HAP-1 (cell line): ENCODE measurements around the gene GGA1.

Source experiments
- DNase-seq, 2 experiments: peaks; one replicate each; pipeline ENCODE4 v3.0.0-alpha.2; 2016 to 2020; ENCODE audit warnings: low spot score in 2 of 2
- H3K27me3 ChIP-seq: fragments of 250-450 bp; sonication (Bioruptor Pico); 2 replicates; pipeline ENCODE4 v1.5.1; 2020; ENCODE audit warnings: low read depth, mild to moderate bottlenecking, moderate library complexity
- H3K36me3 ChIP-seq: fragments of 250-450 bp; sonication (Bioruptor Pico); replicated peaks from 2 replicates; pipeline ENCODE4 v1.5.1; 2020; ENCODE audit warnings: mild to moderate bottlenecking
- H3K4me1 ChIP-seq: fragments of 250-450 bp; sonication (Bioruptor Pico); 2 replicates; pipeline ENCODE4 v1.5.1; 2020; ENCODE audit warnings: mild to moderate bottlenecking
- H3K4me3 ChIP-seq: fragments of 250-450 bp; sonication (Bioruptor Pico); 2 replicates; pipeline ENCODE4 v1.5.1; 2020; ENCODE audit warnings: mild to moderate bottlenecking, moderate library complexity
- H3K9me3 ChIP-seq: fragments of 250-450 bp; sonication (Bioruptor Pico); 2 replicates; pipeline ENCODE4 v1.5.1; 2020; ENCODE audit warnings: mild to moderate bottlenecking, moderate library complexity
- in situ Hi-C: fragments of 300-500 bp; cut with MboI; formaldehyde crosslinking; loops from 3 replicates; pipeline ENCODE4 v1.14.3; 2020; ENCODE audit warnings: low sequenced_read_pairs, inconsistent platforms, mixed read lengths

GGA1 gene

DNA sequence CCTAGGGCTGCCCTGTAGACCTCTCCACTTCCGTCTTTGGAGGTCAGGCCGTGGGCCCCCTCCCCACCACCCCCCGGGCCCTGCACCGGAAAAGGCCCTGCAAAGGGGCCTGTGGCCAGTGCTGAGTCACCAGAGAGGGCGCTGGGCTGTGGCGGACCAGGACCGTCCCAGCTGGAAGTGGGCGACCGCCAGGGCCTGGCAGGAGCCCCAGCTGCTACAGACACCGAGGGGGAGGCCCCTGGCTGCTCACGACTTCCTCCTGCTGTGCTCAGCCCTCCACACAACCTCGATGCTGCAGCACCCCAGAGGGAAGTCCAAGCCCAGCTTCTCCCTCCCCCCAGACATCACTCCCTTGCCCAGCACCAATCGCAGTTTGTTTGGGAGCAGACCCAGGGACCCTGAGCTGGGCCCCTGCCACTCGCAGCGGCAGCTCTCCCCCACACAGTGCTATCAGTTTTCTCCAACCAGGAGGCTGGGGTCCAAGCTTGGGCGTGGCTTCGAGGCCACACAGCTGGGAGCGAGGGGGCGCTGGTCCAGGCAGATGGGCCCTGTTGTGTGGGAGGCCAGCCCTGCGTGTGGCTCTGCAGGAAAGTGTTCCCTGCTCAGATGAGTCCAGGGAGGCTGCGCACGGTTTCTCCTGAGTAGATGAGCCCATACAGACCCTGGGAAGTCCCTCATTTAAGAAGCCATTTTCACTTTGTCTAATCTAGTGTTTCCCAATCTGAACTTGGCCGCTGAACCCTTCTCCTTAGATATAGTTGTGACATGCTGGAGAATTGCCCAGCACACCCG, 25.2 kb downstream of the GGA1 start:
- no peaks in the 10 kb centered on the region for H3K27me3 ChIP-seq
- peaks cover 12% of the 10 kb centered on the region for H3K36me3 ChIP-seq
- DNase-seq: peak in 1 of 2 experiments; percentile 33
- no peak overlapping the region for H3K4me3 ChIP-seq
- in situ Hi-C loops: no loop called here
- H3K4me1 ChIP-seq: no peaks in the 10 kb centered on the region
- H3K9me3 ChIP-seq: no peaks in the 10 kb centered on the region

DNA sequence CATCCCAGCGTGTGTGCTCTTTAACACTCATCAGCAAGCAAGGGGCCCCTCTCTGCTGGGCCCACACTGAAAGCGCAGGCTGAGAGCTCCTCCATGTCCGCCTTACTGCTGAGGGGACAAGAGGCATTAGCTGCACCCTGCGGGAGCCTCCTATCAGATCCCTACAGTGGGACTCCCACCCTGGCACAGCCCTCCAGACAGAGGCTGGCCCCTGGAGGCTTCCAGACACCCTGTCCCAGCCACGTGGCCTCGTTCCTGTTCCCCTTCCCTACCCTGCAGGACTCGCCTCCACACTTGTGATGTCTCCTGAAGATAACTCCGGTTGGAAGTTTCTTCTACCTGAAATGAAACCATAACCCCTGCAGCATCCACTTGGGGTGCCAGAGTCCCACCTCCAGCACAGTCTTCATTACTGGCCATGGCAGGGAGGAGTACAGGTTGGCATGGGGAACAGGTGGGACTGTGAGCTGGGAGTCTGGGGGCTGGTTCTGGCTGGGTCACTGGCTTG, 25.8 kb downstream of the GGA1 start:
- H3K4me1 ChIP-seq: peaks cover 3% of the 10 kb centered on the region; the same call in 1 of the 2 replicates
- peaks cover 6% of the 10 kb centered on the region for H3K36me3 ChIP-seq
- no peak overlapping the region for H3K4me3 ChIP-seq
- DNase-seq: no peak
- in situ Hi-C loops: no loop called here
- no peaks in the 10 kb centered on the region for H3K27me3 ChIP-seq
- H3K9me3 ChIP-seq: no peaks in the 10 kb centered on the region

DNA sequence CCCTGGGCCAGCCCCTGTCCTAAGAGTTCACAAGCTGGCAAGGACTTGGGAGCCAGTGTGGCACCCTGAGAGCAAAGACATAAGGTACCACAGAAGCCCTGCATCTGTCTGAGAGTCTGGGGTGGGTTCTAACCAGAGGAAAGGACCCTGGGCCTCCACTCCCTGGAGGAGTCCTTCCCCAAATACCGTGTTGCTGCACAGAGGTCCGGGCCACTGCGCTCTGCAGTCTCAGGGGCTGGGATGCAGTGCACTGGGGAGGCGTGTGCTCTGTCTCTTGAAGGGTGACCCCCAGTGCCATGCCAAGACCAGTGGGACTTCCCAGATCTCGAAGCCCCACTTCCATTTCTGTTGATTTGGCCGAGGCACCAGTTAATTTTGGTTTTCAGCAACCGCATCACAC, 26.5 kb downstream of the GGA1 start:
- no peak for DNase-seq
- Histone ChIP-seq H3K4me3 (no peak overlapping the region), H3K27me3 (no peaks in the 10 kb centered on the region), H3K36me3 (peaks cover 3% of the 10 kb centered on the region), H3K9me3 (no peaks in the 10 kb centered on the region), H3K4me1 (peaks cover 3% of the 10 kb centered on the region; the same call in 1 of the 2 replicates)
- in situ Hi-C loops: no loop called here

DNA sequence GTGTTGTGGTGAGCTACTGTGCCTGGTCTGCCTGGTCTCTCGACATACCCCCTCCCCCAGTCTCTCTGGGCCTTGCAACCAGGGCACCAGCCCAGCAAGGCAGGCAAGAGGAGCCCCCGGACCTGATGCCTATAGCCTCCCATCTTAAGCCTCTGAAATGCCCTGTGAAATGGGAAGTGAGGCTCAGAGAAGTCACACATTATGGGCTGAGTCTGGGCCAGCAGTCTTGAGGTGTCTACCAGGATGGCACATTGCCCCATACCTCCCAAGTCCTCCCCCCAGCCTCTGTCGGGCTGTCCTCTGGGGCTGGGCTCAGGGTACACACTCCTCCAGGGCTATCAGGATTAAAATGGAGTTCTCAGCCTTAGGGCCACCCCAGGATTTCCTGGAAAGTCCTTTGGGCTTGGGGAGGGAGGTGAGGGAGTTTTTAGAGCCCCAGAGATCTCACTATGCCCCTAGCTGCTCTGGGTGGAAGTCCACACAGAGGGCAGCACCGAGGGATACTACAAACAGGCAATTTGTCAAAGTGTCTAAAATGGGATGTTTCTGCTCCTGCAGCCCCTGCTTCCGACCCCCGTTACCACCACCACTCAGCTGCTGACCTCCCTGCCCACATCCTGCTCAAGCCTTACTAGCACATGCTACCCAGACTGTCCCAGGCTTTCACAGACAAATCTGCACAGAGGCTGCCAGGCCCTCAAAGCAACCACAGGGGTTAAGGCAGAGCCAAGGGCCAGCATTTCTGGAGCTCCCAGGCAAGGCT, 27.7 kb downstream of the GGA1 start:
- Histone ChIP-seq H3K9me3 (no peaks in the 10 kb centered on the region), H3K36me3 (peaks cover 3% of the 10 kb centered on the region; the same call in 1 of the 2 replicates), H3K4me1 (peaks cover 5% of the 10 kb centered on the region; the same call in 1 of the 2 replicates), H3K27me3 (no peaks in the 10 kb centered on the region), H3K4me3 (no peak overlapping the region)
- in situ Hi-C loops: no loop called here
- DNase-seq: no peak

DNA sequence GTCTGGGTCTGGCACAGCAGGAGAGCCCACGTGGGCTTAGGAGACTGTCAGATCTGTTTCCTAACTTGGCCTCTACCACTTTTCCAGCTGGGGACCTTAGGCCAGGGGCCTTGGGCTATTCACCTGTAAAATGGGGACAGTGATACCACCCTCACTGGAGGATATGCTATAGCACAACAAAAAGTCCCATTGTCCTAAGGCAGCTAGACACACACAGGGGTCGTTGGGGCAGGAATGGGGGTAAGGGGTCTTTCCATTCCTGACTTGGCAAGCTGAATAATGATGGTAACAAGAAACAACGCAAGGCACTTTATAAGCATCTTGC, 28.3 kb downstream of the GGA1 start:
- Histone ChIP-seq H3K4me3 (no peak overlapping the region), H3K4me1 (peaks cover 5% of the 10 kb centered on the region; the same call in 1 of the 2 replicates), H3K27me3 (no peaks in the 10 kb centered on the region), H3K9me3 (no peaks in the 10 kb centered on the region), H3K36me3 (peaks cover 3% of the 10 kb centered on the region; the same call in 1 of the 2 replicates)
- in situ Hi-C loops: no loop called here
- no peak for DNase-seq

DNA sequence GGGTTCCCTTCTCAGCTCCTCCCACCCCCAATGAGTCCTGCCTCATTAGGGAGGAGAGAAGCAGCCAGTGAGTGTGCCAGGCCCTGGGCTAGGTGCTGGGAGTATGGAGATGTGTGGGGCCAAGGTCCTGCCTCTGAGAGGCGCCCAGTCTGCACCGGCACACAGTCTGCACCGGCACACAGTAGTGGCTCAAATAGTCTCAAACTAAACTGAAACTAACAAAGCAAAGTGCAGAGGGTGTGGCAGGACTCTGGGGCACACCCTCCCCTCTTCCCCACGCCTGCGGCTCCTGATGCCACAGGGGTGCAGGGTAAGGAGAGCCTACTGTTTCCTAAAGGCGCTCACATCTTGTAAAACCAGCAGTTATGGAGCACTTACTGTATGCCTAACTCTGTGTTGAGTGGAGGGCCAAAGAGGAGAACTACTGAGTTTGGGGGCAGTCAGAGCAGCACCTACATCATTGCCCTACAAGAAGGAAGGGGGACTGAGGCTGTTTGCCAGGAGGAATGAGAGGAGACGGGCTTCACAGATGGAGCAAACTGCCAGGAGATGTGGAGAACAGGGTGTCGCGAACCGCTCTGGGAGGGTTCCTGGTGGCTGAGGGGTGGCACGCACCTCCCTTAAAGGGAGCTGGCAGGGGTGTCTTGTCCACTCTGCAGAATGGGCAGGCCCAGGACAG, 29.9 kb downstream of the GGA1 start:
- DNase-seq: no peak
- Histone ChIP-seq H3K36me3 (0 out of 2 replicates have a peak, but pooled peaks cover 3% of the 10 kb centered on the region), H3K4me3 (no peak overlapping the region), H3K4me1 (peaks cover 5% of the 10 kb centered on the region; the same call in 1 of the 2 replicates), H3K9me3 (no peaks in the 10 kb centered on the region), H3K27me3 (no peaks in the 10 kb centered on the region)
- in situ Hi-C loops: no loop called here

DNA sequence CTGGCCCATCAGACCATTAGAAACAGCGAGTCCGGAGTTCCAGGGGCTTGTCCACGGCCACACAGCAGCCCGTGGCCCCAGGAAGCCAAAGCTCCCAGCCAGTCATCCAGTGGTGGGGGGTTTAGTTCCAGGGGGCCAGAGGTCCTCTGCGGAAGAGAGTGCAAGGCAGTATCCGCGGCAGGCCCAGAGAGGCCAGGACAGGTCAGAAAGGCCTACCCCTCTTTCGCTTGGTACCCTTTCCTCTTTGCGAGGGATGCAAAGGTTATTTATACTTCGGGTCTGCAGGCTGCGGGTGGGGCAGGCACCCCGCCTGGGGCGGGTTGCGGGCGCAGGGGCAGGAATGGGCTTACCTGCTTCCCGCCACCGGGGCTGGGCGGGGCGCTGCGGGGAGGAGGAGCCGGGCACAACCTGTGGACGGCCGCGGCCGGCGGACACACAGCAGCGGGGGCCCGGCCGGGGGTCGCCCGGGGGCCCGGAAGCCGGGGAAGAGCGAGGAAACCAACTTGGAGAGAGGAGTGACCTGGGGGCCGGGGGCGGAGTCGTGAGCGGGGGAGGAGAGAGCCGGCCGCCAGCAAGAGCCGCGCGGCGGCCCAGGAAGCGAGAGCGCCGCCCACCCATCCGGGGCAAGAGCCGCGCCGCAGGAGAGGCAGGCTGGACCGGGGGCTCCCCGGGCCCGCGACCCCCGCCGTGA, 30.6 kb downstream of the GGA1 start, which contains the start of gene SH3BP1:
TSS of gene SH3BP1 (plus strand) at position 600 of the 691 bp plus-strand sequence. CDS start 119 bp downstream, outside the sequence.
- no peaks in the 10 kb centered on the region for H3K27me3 ChIP-seq
- peaks cover 5% of the 10 kb centered on the region; the same call in 1 of the 2 replicates for H3K4me1 ChIP-seq
- in situ Hi-C loops: no loop called here
- H3K4me3 ChIP-seq: peak within 1 kb of the TSS; percentile 44
- peak; percentile 69 to 84 for DNase-seq
- H3K36me3 ChIP-seq: peaks cover 7% of the 10 kb centered on the region; the same call in 1 of the 2 replicates
- H3K9me3 ChIP-seq: no peaks in the 10 kb centered on the region

DNA sequence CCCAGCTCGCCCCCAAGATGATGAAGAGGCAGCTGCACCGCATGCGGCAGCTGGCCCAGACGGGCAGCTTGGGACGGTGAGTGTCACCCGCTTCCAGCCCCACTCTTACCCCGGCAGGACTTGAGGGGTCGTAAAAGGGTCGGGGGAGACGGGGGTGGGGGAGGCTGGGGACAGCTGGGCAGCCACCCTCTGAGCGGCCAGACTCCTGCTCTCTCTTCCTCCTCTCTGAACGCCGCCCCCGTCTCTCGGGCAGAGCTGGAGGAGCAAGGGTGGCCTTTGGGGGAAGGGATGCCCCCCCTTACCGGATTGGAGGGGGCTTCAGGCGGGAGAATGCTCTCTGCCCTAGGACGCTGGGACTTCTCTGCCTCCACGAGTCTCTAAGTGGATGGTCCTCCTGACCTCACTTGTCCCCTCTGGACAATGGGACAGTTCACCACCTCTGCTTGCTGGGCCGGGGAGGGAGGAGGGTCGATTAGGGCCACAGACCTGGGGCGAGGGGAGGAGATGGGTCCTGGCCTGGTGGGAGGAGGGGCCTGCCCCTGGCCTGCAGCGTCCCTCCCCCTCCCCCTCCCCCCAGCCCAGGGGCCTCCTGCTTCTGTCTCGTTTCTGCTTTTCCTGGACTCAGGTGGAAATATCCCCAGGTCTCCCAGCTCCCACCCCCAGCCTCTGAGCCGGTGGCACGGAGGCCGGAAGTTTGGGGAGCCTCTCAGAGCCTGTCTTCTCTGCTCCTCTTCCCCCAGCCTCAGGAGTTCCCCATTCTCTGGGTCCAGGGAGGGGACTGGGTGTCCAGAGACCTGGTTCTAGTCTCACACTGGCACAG, 31.3 kb downstream of the GGA1 start:
- H3K4me1 ChIP-seq: peaks cover 5% of the 10 kb centered on the region; the same call in 1 of the 2 replicates
- peaks cover 7% of the 10 kb centered on the region; the same call in 1 of the 2 replicates for H3K36me3 ChIP-seq
- peak in 1 of 2 experiments; percentile 65 for DNase-seq
- no peaks in the 10 kb centered on the region for H3K27me3 ChIP-seq
- peak overlapping the region; percentile 44 for H3K4me3 ChIP-seq
- in situ Hi-C loops: no loop called here
- no peaks in the 10 kb centered on the region for H3K9me3 ChIP-seq

DNA sequence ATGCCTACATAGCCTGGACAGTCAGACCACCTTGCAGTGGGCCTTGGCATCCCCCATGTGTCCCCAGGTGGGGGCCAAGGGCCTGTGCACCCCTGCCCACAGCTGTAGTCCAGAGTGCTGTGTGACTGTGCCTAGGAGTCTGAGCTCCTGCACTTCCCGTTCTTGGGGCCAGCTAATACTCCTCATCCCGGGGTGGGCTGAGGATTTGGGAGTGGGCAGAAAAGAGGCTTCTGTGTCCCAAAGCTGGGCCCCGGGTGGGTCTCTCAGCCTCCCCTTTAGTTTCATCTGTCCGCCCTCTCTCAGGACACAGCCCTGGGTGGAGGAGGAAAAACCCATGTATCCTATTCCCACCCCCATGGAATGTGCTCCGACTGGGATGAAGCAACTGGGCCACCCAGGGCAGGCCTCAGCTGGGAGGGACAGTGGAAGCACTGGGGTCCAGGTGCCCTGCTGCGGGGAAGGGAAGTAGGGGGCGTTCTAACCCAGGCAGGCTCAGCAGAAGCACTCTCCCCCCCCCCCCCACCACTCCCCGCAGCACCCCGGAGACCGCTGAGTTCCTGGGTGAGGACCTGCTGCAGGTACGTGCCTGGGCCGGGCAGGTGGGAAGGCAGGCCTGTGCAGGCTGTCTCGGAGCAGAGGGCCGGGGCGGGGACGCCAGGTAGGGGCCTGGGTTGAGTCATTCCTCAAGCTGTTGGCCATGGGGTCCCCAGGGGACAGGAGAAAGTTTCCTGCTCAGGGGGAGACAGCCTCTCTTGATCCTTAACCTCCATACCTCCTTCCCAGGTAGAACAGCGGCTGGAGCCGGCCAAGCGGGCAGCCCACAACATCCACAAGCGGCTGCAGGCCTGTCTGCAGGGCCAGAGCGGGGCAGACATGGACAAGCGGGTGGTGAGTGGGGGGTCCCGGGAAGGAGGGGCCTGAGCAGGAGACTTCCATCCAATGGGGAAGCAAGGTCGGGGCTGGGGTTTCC, 32.2 kb downstream of the GGA1 start:
- Histone ChIP-seq H3K27me3 (no peaks in the 10 kb centered on the region), H3K36me3 (peaks cover 7% of the 10 kb centered on the region; the same call in 1 of the 2 replicates), H3K4me3 (peak overlapping the region; percentile 44), H3K9me3 (no peaks in the 10 kb centered on the region), H3K4me1 (peaks cover 5% of the 10 kb centered on the region; the same call in 1 of the 2 replicates)
- in situ Hi-C loops: no loop called here
- no peak for DNase-seq

DNA sequence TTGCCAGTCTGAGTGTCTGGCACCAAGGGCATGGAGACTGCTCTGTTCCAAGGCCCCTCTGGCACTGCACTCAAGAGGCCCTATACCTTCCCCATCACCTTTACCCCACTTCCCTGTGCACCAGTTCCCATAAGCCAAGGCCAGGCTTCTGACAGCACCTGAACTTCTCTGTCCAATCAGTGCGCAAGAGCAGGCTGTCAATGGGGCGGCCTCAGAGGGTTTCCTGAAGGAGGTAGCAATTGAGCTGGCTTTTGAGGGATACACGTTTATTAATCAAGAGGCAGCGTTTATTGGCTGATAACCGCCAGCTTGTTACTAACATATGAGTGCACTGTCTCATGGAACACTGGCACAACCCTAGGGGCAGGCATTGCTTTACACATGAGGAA, 32.9 kb downstream of the GGA1 start:
- Histone ChIP-seq H3K27me3 (no peaks in the 10 kb centered on the region), H3K4me3 (no peak overlapping the region), H3K36me3 (peaks cover 7% of the 10 kb centered on the region; the same call in 1 of the 2 replicates), H3K4me1 (peaks cover 5% of the 10 kb centered on the region; the same call in 1 of the 2 replicates), H3K9me3 (no peaks in the 10 kb centered on the region)
- in situ Hi-C loops: no loop called here
- no peak for DNase-seq

DNA sequence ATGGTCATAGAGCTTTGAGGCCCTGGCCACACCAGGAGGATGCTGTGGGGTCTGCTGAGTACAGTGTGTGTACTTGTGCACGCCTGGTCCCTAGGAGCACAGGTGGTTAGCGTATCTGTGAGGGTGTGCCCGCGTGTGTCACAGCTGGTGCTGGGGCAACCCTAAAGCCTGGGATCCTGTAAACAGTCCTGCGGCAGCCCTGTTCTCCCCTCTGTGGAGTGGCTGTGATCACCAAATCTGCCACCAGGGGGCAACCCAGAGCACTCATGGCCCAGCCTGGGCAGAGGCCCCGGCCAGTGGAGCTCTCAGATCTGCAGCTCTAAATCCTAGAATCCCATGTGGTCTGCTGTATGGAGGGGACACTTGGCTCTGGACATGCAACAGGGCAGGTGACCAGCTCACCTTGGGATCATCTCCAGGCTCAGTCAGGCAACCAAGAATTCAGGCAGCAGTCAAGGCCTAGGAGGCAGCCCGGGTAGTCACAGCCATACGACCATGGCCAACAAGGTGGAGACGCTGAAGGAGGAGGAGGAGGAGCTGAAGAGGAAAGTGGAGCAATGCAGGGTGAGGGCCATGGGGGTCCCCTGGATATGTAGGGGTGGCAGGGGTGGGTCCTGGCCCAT, 34.7 kb downstream of the GGA1 start:
- Histone ChIP-seq H3K4me1 (peaks cover 5% of the 10 kb centered on the region; the same call in 1 of the 2 replicates), H3K4me3 (no peak overlapping the region), H3K36me3 (peaks cover 13% of the 10 kb centered on the region; the same call in 1 of the 2 replicates), H3K27me3 (no peaks in the 10 kb centered on the region), H3K9me3 (no peaks in the 10 kb centered on the region)
- in situ Hi-C loops: no loop called here
- DNase-seq: peak; percentile 41 to 93
